GM12878 (cell line): ENCODE results near the gene SPON2. TPM values are rescaled to one million over a fixed set of nuclear protein-coding genes. Genes with fewer than 3 reads are reported as not detected.

Source experiments
- ATAC-seq: fragments of 200-7000 bp; cut with Tn5 transposase; 3 replicates; pipeline ENCODE4 v1.9.1; 2020; ENCODE audit warnings: mild to moderate bottlenecking, moderate library complexity
- BruUV-seq: library from RNA; stranded (reverse); fragments of 400-500 nt; replicated peaks from 2 replicates; lab custom pipeline; 2021; lab: Mats Ljungman, UMichigan
- CTCF ChIA-PET: fragments of 300-600 bp; sonication (Branson Sonifier 250); formaldehyde crosslinking; extraction: SDS; loops from one replicate; lab custom pipeline; 2021; ENCODE audit warnings: inconsistent platforms; lab: Yijun Ruan, JAX
- POLR2A ChIA-PET: fragments of 350-600 bp; formaldehyde crosslinking; extraction: SDS; loops from one replicate; lab custom pipeline; 2021; ENCODE audit warnings: inconsistent platforms; lab: Charles Lee
- RAD21 ChIA-PET: fragments of 300-600 bp; sonication (Branson Sonifier 250); formaldehyde crosslinking; loops from one replicate; lab custom pipeline; 2023; ENCODE audit warnings: antibody characterized with exemption; ENCODE audit not compliant: unreplicated experiment; lab: Charles Lee
- SMC1A ChIA-PET: fragments of 300-600 bp; sonication (Branson Sonifier 250); formaldehyde crosslinking; loops from one replicate; lab custom pipeline; 2023; ENCODE audit not compliant: unreplicated experiment, uncharacterized antibody; lab: Charles Lee
- DNase-seq: peaks from one replicate; pipeline ENCODE4 v3.0.0-alpha.2; 2011; ENCODE audit warnings: low read depth, low spot score
- FAIRE-seq: peaks from 3 replicates; lab custom pipeline; 2011; peaks lifted over from hg19 to GRCh38; lab: Jason Lieb, UNC
- H2AFZ ChIP-seq: 2 replicates; pipeline ENCODE4 v1.6.0; 2011; ENCODE audit warnings: low read depth, low read length, control low read depth; ENCODE audit not compliant: control insufficient read depth
- H3K27ac ChIP-seq: 2 replicates; pipeline ENCODE4 v1.5.1; 2011; ENCODE audit warnings: control low read depth; ENCODE audit not compliant: control insufficient read depth, insufficient read depth
- H3K27me3 ChIP-seq, 2 experiments: replicated peaks in 1 of 2; 2 replicates each; pipeline versions ENCODE4 v1.6.0 to v1.6.1; 2011; ENCODE audit warnings: low read length in 1 of 2; ENCODE audit not compliant: control insufficient read depth in 2 of 2, insufficient read depth in 2 of 2
- H3K36me3 ChIP-seq, 2 experiments: 2 replicates each; pipeline ENCODE4 v1.5.1; 2011; ENCODE audit warnings: low read length in 1 of 2; ENCODE audit not compliant: control insufficient read depth in 2 of 2, insufficient read depth in 2 of 2
- H3K4me1 ChIP-seq: 2 replicates; pipeline ENCODE4 v1.6.1; 2011; ENCODE audit warnings: mild to moderate bottlenecking, low read length, moderate library complexity, mixed read lengths; ENCODE audit not compliant: control insufficient read depth, insufficient read depth
- H3K4me2 ChIP-seq: 2 replicates; pipeline ENCODE4 v1.6.0; 2011; ENCODE audit warnings: control low read depth; ENCODE audit not compliant: control insufficient read depth, insufficient read depth
- H3K4me3 ChIP-seq: fragments of 200-600 bp; sonication (generic); 2 replicates; pipeline ENCODE4 v1.5.1; 2016
- H3K79me2 ChIP-seq: 2 replicates; pipeline ENCODE4 v1.6.0; 2011; ENCODE audit warnings: low read length; ENCODE audit not compliant: control insufficient read depth, insufficient read depth
- H3K9ac ChIP-seq: 2 replicates; pipeline ENCODE4 v1.8.0; 2011; ENCODE audit warnings: low read length, control low read depth, mixed read lengths; ENCODE audit not compliant: control insufficient read depth, insufficient read depth
- H3K9me3 ChIP-seq: replicated peaks from 3 replicates; pipeline ENCODE4 v1.5.1; 2011; ENCODE audit warnings: mild to moderate bottlenecking, low read length; ENCODE audit not compliant: control insufficient read depth, insufficient read depth
- H4K20me1 ChIP-seq: 2 replicates; pipeline ENCODE4 v1.6.0; 2011; ENCODE audit not compliant: control insufficient read depth, insufficient read depth
- BCL11A ChIP-seq: IDR thresholded peaks from 2 replicates; pipeline ENCODE4 v1.6.1; 2011; ENCODE audit warnings: low read depth, low read length
- CBX5 ChIP-seq: sonication (generic); IDR thresholded peaks from 2 replicates; pipeline ENCODE4 v1.6.1; 2016; ENCODE audit warnings: low read depth, moderate library complexity, mild to moderate bottlenecking, inconsistent platforms
- CHD4 ChIP-seq: fragments of 200-600 bp; sonication (generic); IDR thresholded peaks from 2 replicates; pipeline ENCODE4 v1.6.1; 2016; ENCODE audit warnings: mild to moderate bottlenecking
- CREM ChIP-seq: IDR thresholded peaks from 2 replicates; pipeline ENCODE4 v1.6.1; 2014; ENCODE audit warnings: antibody characterized with exemption, low read depth
- HDGF ChIP-seq: fragments of 450-650 bp; IDR thresholded peaks from 2 replicates; pipeline ENCODE4 v1.6.1; 2016; ENCODE audit warnings: antibody characterized with exemption
- PAX5 ChIP-seq: IDR thresholded peaks from 2 replicates; pipeline ENCODE4 v1.6.1; 2011; ENCODE audit warnings: low read depth, low read length, borderline replicate concordance
- WGBS: methylation state at CpG from one replicate; pipeline ENCODE4 v1.1.6; 2016; ENCODE audit warnings: low lambda C conversion rate; ENCODE audit not compliant: insufficient replicate concordance, insufficient coverage; ENCODE audit errors: missing lambda C conversion rate; 5-methylcytosine and 5-hydroxymethylcytosine counted together
- in situ Hi-C: fragments of 300-500 bp; cut with MboI; formaldehyde crosslinking; loops from 9 replicates; pipeline ENCODE4 v1.14.3; 2018; ENCODE audit warnings: mixed read lengths
- intact Hi-C: fragments of 100-400 bp; cut with micrococcal nuclease; formaldehyde crosslinking; loops from one replicate; pipeline ENCODE4 v1.14.2; 2022; ENCODE audit not compliant: unreplicated experiment
- polyA plus RNA-seq, 11 experiments: library from polyadenylated mRNA; depleted of rRNA in 4 of 11; unstranded in 6 of 11; stranded (reverse) in 5 of 11; fragments of >200 nt; fragmentation: Nextera tagmentation in 4 of 11; fragmentation: Illumina TruSeq in 1 of 11; extraction: Ambion mirVana in 4 of 11; extraction: Trizol in 1 of 11; gene quantifications; 1 replicate in 1 of 11; 2 replicates in 10 of 11; pipeline versions ENCODE4 v1.2.1 to v1.2.3, GENCODE V29; 2011 to 2016; ENCODE audit warnings: inconsistent platforms in 2 of 11, missing spikeins in 2 of 11, low read depth in 1 of 11
- total RNA-seq, 4 experiments: library from RNA; depleted of rRNA in 3 of 4; stranded (reverse); fragments of >200 nt in 3 of 4; fragmentation: Illumina TruSeq in 1 of 4; extraction: Trizol in 1 of 4; gene quantifications; 2 replicates each; pipeline versions ENCODE4 v1.2.1 to v1.2.3, GENCODE V29; 2013 to 2021
- TF ChIP-seq, protein P1 (sequence below): fragments of 450-650 bp; IDR thresholded peaks from 2 replicates; pipeline ENCODE4 v1.6.1; 2017; ENCODE audit warnings: mild to moderate bottlenecking
- TF ChIP-seq, protein P2 (sequence below): fragments of 450-650 bp; IDR thresholded peaks from 2 replicates; pipeline ENCODE4 v1.6.1; 2017; ENCODE audit warnings: mild to moderate bottlenecking, moderate library complexity

Gene SPON2
- total and polyA plus RNA-seq, 10 of the 15 experiments (the other 5 are each of a cell fraction or from before 2014, with no cell fraction given), result 1.1 to 11.2 (median 7.3) TPM

DNA sequence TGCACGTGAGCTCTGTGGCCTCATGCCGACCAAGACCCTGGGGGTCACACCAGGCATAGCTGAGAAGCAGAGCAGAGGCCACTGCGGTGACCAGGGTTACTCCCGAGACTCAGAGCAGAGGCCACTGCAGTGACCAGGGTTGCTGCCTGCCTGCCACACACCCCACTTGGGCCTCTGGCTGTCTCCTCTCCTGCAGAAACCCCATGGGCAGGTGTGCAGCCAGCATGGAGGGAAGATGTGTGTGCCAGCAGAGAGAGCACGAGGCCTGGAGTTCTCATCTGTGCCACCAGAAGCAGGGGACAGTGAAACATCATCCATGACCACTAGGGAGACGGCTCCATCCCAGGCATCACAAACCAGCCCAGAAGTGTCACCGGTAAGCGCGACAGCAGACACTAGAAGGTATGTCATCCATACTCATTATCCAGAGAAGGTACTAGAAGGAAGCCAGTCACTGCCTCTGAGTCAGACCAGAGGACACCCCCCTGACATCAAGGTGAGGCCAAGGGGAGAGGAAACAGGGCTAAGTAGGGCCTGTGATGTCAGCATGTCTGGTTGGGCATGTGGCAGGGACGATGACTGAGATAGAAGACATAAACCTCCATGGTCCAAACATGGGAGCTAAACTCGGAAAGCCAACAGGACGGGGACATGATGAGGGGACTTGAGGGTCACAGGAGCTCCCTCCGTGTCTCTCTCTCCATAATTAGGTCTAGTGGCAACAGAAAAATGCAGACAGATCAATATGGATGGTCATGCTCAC lies 24.2 kb upstream of the SPON2 start:
- no peak overlapping the region for H3K4me3 ChIP-seq
- peaks cover 19% of the 10 kb centered on the region for H3K79me2 ChIP-seq
- 75% methylated on average over 13 of the region's 13 CpGs for WGBS
- intact Hi-C loops, result no loop called here
- no peak overlapping the region for H3K4me2 ChIP-seq
- ChIA-PET CTCF (interaction anchor here (1.0 to 1.5 kb wide), 2 partner anchors 13 to 29 kb away, joined by 3 to 6 read pairs; no protein-coding TSS in a partner anchor), RAD21 (no interaction called here), POLR2A (interaction anchor here (1.2 kb wide), 1 partner anchor 13 kb away, joined by 3 read pairs; no protein-coding TSS in a partner anchor), SMC1A (interaction anchor here (1.6 kb wide), 1 partner anchor 9 kb away, joined by 5 read pairs; no protein-coding TSS in a partner anchor)
- DNase-seq (no peak), ATAC-seq (no peak), FAIRE-seq (no peak)
- H3K36me3 ChIP-seq, result no peaks in the 10 kb centered on the region
- in situ Hi-C loops, result no loop called here
- no peaks in the 10 kb centered on the region for H3K27me3 ChIP-seq
- peaks cover 1% of the 10 kb centered on the region; the same call in 2 of the 3 replicates for H3K9me3 ChIP-seq
- H3K4me1 ChIP-seq, result peaks cover 9% of the 10 kb centered on the region
- no peaks in the 10 kb centered on the region for H4K20me1 ChIP-seq
- no peak overlapping the region for H3K9ac ChIP-seq
- no peak overlapping the region for H3K27ac ChIP-seq
- TF ChIP-seq CREM, result no peak
- no TSS peak for BruUV-seq
- no peak overlapping the region for H2AFZ ChIP-seq

DNA sequence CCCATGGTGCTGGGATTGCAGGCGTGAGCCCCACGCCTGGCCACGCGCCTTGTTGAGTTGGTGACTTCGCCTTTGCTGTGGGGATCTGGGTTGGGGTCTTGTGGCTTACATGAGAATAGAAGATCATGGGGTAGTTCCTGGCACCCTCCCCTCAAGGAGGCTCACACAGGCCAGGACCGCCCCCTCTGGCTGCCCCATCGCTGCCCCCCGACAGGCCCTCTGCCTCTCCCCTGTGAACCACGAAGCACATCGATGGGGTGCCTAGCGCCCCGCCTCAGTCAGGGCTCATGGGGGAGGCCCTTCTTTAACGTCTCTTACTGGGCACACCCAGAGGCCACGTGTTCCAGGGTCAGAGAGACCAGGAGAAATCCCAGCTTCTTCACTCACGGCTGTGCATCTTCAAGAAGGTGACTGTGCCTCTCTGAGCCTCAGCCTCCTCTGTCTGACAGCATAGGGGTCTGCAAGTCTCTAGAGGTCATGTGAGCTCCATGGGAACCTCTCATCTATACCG lies 23.6 kb upstream of the SPON2 start:
- FAIRE-seq (no peak), ATAC-seq (no peak), DNase-seq (no peak)
- intact Hi-C loops (no loop called here), in situ Hi-C loops (no loop called here)
- Histone ChIP-seq H3K79me2 (peaks cover 15% of the 10 kb centered on the region), H4K20me1 (no peaks in the 10 kb centered on the region), H3K9ac (no peak overlapping the region), H3K27me3 (no peaks in the 10 kb centered on the region), H3K36me3 (no peaks in the 10 kb centered on the region), H3K9me3 (peaks cover 4% of the 10 kb centered on the region; the same call in 2 of the 3 replicates), H3K27ac (no peak overlapping the region), H3K4me3 (no peak overlapping the region), H3K4me1 (peaks cover 6% of the 10 kb centered on the region), H3K4me2 (no peak overlapping the region), H2AFZ (no peak overlapping the region)
- TF ChIP-seq CBX5, result no peak
- no peak for TF ChIP-seq PAX5
- no peak for TF ChIP-seq CHD4
- TF ChIP-seq BCL11A, result no peak
- TF ChIP-seq HDGF, result no peak
- TF ChIP-seq, protein P1, sequence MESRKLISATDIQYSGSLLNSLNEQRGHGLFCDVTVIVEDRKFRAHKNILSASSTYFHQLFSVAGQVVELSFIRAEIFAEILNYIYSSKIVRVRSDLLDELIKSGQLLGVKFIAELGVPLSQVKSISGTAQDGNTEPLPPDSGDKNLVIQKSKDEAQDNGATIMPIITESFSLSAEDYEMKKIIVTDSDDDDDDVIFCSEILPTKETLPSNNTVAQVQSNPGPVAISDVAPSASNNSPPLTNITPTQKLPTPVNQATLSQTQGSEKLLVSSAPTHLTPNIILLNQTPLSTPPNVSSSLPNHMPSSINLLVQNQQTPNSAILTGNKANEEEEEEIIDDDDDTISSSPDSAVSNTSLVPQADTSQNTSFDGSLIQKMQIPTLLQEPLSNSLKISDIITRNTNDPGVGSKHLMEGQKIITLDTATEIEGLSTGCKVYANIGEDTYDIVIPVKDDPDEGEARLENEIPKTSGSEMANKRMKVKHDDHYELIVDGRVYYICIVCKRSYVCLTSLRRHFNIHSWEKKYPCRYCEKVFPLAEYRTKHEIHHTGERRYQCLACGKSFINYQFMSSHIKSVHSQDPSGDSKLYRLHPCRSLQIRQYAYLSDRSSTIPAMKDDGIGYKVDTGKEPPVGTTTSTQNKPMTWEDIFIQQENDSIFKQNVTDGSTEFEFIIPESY, result no peak
- TF ChIP-seq, protein P2, sequence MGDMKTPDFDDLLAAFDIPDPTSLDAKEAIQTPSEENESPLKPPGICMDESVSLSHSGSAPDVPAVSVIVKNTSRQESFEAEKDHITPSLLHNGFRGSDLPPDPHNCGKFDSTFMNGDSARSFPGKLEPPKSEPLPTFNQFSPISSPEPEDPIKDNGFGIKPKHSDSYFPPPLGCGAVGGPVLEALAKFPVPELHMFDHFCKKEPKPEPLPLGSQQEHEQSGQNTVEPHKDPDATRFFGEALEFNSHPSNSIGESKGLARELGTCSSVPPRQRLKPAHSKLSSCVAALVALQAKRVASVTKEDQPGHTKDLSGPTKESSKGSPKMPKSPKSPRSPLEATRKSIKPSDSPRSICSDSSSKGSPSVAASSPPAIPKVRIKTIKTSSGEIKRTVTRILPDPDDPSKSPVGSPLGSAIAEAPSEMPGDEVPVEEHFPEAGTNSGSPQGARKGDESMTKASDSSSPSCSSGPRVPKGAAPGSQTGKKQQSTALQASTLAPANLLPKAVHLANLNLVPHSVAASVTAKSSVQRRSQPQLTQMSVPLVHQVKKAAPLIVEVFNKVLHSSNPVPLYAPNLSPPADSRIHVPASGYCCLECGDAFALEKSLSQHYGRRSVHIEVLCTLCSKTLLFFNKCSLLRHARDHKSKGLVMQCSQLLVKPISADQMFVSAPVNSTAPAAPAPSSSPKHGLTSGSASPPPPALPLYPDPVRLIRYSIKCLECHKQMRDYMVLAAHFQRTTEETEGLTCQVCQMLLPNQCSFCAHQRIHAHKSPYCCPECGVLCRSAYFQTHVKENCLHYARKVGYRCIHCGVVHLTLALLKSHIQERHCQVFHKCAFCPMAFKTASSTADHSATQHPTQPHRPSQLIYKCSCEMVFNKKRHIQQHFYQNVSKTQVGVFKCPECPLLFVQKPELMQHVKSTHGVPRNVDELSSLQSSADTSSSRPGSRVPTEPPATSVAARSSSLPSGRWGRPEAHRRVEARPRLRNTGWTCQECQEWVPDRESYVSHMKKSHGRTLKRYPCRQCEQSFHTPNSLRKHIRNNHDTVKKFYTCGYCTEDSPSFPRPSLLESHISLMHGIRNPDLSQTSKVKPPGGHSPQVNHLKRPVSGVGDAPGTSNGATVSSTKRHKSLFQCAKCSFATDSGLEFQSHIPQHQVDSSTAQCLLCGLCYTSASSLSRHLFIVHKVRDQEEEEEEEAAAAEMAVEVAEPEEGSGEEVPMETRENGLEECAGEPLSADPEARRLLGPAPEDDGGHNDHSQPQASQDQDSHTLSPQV, result no peak
- no TSS peak for BruUV-seq
- ChIA-PET SMC1A (no interaction called here), RAD21 (no interaction called here), POLR2A (interaction anchor here (1.2 kb wide), 1 partner anchor 12 kb away, joined by 3 read pairs; no protein-coding TSS in a partner anchor), CTCF (interaction anchor here (1.0 to 1.5 kb wide), 2 partner anchors 12 to 28 kb away, joined by 3 to 6 read pairs; no protein-coding TSS in a partner anchor)
- WGBS, result 75% methylated on average over 16 of the region's 16 CpGs
